GM21360 (cell line): ENCODE data around the gene CLDN1.

Experiments used
- ATAC-seq: cut with Tn5 transposase; IDR thresholded peaks from one replicate; pipeline ENCODE4 v1.9.1; 2021; ENCODE audit warnings: mild to moderate bottlenecking, moderate library complexity; ENCODE audit not compliant: unreplicated experiment

Gene CLDN1

DNA sequence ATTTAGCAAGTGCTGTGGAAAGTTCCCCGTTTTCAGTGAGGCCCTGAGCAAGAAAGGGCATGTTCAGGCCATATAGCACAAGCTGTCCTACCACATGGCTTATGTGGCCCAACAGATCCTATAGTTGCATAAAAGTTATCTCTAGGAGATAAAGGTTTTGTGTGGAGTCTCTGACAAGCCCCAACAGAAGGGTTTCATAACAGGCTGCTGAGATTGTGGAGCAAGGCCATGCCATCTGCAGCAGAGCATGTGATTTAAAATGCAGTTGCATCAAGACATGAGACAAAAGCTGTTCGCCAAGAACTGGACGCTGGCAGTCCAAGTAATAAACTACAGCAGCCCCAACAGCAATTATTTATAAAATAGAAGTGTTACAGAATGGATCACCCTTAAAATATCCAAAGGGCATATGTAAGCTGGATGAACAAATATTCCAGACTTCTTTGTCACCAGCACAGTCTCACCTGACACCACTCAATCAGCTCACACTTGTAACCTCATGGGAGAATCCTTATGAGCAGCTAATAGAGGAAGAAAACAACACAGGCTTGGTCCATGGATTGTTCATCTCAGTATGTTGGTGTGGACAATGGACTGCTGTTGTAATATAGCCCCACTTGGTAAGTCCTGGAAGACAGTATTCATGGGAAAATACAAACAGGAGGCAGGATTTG lies 14.4 kb upstream of the CLDN1 start:
- ATAC-seq, result no peak

DNA sequence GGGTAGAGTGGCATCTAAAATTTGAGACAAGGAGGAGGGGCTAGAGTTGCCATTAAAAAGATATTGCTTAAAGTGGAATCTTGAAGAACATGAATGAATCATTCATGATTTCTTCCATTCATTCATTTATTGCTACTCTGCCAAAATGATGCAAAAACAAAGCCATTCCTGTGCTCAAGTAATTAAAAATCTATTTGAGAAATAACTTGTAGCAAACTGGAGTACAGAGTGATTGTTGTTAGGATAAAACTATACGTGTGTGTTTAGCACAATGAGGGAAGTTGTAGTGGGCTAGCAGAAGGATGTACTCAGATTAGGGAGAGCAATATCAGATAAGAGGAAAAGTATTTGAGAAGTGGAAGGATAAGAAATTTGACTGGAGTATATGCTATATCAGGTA lies 11.7 kb upstream of the CLDN1 start:
- no peak for ATAC-seq

DNA sequence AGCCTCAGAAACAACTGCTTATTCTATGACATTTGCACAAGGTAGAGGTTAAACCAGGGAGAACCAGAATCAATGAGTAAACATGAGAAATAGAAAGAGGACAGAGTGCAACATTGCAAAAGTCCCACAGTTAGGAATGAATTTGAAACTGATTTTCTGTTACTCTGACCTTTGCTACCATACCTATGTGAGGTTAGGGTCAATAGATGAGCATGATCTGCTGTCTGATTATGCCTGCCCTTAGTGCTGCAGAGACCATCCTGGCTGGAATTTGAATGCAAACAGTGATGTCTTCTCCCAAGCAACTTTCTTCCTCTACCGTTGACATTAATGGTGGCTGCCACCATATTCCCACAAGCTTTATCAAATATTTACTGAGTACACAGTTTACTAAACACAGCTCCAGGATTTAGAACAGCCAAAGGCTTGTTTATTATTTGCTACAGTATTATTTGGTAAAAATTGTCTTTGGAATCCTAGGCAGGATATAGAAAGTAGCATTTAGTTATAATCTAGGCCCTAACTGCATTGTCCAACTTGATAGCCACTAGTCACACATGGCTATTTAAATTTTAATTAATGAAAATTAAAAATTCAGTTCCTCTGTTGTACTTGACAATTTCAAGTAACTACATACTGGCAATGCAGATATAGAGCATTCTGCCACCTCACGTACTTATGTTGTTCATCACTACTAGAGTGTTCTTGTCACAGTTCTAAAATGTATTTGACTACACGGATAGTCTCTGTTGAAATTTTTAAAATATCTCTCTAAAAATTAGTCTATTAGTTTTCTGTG lies 8.9 kb upstream of the CLDN1 start:
- ATAC-seq, result no peak

DNA sequence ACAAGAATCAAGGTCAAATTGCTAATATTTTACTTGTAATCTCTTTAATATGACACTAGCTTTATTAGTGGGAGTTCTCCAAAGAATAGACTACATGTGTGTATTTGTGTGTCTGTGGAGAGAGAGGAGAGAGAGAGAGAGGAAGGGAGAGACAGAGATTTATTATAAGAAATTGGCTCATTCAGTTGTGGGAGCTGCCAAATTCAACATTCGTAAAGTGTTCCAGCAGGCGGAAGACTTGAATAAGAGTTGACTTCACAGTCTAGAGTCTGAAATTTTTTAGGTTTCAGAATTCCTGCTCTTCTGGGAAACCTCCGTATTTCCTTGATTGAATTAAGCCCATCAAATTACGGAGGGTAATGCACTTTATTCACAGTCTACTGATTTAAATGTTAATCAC lies 4.7 kb upstream of the CLDN1 start:
- no peak for ATAC-seq

DNA sequence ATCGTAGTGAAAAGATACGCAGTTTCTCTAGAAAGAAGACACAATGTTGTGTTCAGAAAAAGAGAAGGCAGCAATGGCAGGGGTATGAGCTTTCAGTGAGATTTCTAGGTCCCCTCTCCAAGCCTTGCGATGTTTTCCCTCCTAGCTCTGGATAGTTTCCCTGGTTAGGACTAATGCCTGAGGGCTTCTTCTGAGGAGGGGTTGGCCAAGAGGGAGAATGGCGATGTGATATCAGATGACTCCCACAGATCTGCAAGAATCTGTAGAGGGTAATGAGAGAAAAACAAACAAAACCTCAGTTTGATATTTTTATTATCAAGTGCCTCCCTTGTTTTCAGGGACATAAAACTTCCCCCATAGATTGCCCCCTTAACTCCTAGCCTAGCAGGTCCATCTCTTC lies 4.1 kb upstream of the CLDN1 start:
- ATAC-seq, result no peak

DNA sequence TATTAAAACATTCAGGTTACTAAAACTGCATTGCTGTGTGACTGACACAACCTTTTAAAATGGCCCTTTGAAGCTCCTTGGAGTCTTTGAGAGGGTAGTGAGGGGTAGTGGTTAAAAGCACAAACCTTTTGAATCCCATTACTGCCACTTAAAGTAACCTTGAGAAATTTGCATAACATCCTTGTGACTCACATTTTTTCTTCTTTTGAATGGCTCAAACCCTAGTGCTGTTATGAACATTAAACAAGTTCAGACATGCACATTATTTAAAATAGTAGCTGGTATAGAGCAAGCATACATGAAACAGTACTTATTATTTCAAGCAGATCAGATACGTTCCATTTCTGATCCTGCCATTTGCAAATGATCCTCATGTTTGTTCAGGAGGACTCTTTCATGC lies 3.7 kb upstream of the CLDN1 start:
- ATAC-seq, result no peak

DNA sequence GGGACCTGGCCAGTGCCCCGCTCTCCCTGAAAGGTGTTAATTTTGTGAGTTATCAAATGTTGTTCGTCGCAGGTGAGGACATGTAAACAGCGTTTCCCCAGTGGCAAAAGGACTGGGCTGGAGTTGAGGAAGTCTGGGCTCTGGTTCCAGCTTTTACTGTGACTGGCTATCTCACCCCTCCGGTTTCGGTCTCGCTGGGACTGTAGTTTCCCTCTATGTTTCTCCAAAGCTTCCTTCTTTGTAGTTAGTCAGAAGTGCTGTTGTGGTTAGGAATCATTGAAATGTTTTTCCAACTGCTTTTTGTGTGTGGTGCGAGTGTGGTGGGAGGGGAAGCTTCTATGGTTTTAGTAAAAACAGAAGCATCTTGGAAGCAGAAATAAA lies 990 bp upstream of the CLDN1 start:
- no peak for ATAC-seq

DNA sequence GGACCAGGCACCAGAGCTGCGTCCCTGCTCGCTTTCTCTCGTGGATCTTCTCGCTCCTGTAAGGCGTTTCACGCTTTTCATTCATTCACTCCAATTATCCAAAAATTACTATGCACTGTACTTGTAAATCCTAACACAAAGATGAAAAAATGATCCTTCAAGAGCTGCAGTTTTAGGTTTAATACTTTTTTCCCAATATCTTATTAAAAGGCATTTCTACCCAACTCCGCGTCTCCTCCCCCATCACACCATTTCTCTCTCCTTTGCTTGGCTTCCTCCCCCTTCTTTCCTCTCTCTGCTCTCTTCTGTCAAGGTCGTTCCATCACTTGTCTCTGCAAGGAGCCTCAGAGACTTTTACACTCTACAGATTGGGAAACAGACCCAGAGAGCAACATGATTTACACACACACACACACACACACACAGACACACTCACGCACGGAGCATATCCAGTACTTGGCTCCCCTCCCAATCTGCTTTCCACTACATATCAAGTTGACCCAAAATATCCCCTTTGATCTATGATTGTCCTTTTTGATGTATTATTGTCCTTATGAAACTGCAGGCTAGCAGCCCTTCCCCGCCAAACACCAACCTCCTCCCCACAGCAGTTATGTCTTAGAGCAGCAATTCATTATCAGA lies 479 bp upstream of the CLDN1 start:
- ATAC-seq, result no peak

DNA sequence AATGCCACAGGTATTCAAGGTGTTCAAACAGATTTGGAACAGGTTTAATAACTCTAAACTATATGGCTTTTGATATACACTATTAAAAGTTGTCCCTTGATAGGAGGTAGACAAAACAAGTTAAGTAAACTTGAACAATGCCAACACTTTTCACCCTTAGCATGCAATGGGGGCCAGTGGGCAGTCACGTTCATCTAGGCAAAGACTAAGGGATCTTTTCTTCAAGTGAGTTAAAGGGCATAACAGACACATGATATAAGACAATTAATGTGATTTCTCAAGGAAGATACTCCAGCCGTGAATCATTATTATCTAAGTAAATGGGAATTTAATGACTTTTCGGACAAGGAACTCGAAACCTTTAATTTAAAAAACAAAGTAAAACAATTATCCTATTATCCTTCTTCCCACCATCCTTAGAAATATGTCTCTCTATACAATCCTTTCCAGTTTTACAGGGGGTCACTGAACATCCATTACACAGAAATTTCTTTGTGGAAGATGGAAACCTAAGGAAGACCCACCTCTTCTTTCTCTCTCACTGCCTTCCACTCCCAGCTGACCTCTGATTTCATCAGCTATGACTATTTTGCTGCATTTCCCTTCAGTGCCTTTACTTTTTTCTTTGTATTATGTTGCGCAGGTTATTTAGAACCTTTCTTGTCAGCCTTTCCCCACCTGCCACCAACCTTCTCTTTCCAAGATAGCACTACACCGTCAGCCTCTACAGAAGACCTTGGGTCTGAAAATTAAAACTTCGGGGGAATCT lies 1.5 kb downstream of the CLDN1 start:
- ATAC-seq, result no peak

DNA sequence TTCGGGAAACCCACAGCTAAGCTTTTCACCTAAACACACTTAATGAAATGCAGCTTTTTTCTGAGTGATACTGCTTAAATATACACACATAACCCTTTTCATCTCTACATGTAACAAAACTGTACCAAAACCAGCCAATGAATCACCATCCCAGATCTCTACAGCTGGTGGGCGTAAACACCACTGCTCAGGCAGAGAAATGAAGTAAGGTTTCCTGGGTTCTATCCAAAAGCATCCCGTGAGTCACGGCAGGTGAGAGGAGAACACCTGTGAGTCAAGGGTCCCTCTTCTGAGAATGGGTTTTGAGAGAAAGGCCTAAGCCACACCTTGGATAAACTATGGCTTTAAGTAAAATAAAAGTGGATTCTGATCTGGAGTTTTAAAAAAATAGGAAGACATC lies 2.6 kb downstream of the CLDN1 start:
- ATAC-seq, result no peak

DNA sequence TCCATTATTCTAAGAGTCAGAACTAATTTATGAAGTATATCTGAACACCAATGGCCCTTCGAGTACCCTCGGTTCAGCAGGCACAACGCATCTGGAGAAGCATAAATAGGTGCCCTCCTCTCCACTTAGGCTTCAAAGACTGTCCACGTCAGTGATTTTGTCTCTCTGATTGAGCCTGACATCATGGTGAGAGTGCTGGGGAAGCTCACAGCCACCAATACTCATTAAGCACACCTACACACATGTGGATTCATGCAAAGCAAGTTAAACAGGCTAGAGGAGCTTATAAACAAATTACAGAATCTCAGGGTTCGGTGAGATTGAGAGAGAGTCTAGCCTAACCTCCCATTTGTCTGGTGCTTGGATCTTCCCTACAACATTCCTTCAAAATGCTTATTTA lies 3.6 kb downstream of the CLDN1 start:
- ATAC-seq, result no peak

DNA sequence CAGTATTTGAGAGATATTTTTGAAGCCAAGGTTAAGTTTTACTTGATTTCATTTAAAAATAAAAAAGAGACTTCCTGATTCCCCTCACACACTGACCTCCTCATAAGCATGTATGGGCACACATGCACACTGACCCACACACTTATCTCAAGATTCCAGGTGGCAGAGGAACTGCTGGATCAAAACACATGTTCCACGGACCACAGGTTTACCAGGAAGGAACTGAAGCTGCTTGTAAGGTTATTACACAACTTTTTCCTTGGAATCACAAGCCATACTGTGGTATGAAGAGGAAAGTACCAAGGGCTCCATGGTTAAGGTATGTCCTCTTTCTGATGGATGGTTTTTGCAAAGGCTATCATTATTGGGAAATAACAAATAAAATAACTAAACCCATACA lies 7.5 kb downstream of the CLDN1 start:
- ATAC-seq, result no peak

DNA sequence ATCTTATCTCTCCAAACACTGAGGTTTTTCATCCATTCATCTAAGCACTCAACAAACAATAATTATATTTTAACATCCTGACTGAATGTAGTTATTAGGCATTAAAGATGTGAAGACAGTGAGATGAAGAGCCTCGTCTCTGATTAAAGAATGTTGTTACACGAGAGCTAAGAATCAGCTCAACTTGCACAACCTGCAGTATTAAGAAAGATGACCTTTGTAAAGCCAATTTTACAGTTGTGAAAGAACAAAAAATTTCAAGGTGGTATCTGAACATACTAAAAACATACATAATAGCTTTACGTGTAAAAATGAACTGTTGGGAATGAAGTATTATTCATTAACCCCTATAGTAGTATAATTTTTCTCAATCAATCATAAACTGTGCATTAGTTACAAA lies 12.8 kb downstream of the CLDN1 start:
- no peak for ATAC-seq

DNA sequence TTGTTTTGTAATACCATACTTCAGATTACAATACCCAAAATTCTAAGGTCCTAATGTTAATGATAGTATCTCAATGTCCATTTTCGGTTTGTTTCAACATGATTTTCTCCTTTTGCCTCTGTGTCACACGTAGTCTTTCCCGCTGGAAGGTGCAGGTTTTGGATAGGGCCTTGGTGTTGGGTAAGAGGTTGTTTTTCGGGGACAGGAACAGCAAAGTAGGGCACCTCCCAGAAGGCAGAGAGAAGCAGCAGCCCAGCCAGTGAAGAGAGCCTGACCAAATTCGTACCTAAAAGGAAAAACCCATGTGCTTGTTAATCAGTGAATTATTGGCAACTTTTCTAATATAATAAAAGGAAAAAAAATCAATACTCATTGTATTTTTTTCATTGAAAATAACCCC lies 14.1 kb downstream of the CLDN1 start:
- no peak for ATAC-seq

DNA sequence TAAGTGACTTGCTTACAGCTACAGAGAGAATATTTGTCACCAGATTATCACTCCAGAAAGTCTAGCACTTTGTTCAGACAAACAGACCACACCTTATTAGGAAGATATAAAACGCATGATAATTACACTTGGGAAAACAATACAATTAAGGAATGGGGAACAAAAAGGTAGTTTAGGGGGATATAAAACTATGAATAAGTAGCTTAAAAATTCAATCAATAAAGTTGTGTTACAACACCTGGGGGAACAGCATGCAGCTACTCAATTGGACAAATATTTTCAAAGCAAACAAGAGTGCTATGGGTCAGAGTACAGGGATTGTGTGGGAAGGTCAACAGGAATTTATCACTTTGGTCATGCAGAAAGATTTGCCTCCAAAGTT lies 15.1 kb downstream of the CLDN1 start:
- ATAC-seq, result no peak

DNA sequence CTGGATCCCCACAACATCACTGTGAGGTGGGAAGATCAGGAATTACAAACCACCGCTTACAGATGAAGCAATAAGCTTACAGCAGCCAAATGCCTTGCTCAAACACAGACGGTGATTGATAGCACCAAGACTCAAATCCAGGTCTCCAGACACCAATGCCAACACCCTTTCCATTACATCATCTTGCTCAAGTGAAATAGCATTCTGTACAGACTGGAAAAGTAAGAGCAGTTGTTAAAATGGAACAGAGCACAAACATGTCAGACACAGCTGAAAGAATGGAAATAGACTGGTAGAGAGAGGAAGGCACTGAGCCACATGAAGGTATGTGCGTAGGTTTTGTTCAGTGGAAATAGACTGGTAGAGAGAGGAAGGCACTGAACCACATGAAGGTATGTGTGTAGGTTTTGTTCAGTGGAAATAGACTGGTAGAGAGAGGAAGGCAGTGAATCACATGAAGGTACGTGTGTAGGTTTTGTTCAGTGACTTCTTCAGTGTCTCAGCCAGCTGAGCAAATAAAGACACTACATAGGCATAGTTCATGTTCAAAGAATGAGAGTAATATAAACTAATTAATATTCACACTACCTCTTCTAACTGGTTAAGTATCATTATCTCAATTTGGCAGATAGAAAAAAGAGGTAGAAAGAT lies 15.6 kb downstream of the CLDN1 start:
- no peak for ATAC-seq

DNA sequence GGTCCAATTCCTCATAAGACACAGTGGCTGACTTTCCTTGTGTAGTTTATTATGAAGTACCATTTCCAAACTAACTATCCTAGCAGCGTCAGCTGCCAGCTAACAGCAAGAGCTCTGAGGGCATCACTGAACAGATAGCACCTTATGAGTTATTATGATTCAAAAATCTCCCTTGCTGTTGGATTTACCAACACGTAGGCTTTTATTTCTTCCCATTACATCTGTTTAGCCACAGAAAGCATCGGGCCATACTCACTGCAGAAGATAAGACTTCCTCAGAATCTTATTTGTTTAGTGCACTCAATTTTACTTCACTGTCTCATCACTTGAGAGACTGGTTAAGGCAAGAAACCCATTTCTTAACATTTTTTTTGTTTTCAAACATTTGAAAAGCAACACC lies 16.2 kb downstream of the CLDN1 start:
- no peak for ATAC-seq

DNA sequence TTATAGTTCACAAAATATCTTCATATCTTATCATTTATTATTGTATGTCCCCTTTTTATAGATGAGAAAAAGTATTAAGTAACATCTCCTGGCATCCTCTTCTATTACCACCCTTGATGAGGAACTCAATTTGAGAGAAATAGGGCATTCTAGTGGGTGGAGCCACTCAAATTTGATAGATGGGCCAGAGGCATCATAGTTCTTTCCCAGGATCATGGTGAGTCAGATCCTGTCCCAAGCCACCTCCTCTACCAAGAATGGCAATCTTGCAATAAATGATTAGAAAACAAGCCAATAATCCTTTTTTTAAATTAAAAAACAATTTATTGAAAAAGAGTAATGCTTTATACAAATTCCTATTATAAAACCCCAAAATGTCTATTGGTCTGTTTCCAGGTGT lies 16.8 kb downstream of the CLDN1 start:
- no peak for ATAC-seq

DNA sequence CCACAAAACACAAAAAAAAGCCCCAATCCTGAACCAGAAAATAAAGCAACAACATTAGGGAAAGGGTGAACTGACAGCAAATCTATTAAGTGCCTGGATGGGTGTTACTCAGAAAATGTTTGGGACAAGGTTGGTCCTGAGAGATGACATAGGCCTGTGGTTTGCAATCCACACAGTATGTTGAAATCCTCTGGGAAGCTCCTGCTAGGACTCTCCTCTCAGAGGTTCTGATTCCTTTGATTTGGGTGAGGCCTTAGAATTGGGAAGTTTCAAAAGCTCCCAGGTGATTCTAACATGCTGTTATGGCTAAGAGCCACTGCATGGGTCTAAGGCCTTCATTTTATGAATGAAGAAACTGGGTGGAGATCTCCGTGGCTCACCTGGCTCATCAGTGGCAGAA lies 18.4 kb downstream of the CLDN1 start:
- no peak for ATAC-seq

DNA sequence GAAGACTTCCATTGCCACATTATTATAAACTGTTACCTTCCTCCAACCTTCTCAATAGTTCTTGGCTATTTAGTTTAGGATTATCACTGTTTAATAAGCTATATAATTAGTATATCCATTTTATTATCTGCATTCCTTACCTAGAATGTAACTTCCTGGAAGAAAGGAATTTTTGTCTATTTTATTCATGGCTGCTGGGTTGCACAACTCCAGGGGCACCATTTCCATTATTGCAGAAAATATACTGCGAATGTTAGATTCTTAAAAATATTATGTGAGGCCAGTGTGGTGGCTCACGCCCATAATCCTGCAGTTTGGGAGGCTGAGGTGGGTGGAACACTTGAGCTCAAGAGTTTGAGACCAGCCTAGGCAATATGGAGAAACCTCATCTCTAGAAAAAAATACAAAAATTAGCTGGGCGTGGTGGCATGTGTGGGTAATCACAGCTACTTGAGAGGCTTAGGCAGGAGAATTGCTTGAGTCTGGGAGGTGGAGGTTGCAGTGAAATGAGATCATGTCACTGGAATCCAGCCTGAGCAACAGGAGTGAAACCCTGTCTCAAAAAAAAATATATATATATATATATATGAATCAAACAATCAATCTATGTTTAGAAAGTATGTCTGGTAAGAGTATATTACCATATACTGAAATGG lies 19.9 kb downstream of the CLDN1 start:
- ATAC-seq, result no peak

DNA sequence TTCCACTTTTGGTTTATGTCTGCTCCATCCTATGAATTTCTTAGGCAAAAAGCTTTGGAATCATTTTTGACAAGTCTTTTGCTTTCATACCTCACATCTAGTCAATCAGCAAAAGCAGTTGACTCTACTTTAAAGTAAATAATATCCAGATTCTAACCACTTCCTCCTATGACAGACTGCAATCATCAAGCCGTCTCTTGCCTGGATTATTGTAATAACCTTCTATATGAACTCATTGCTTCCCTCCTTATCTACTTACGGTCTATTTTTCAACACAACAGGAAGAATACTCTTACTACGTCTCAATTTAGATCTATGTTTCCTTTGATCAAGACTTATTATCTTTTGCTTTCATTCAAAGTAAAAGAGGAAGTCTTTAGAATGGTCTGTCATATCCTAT lies 20.7 kb downstream of the CLDN1 start:
- ATAC-seq, result no peak
